Gastroesophageal sphincter (tissue), 3 donors: ENCODE results near the gene LHFPL2.

Experiments used
- POLR2A ChIP-seq, 2 donors: fragments of 450-650 bp; IDR thresholded peaks; one replicate each; pipeline ENCODE4 v1.6.1; 2017; ENCODE audit warnings: antibody characterized with exemption in 2 of 2, mild to moderate bottlenecking in 2 of 2, moderate library complexity in 1 of 2
- POLR2AphosphoS5 ChIP-seq: sonication (generic); formaldehyde crosslinking; IDR thresholded peaks from one replicate; pipeline ENCODE4 v1.6.1; 2017; ENCODE audit warnings: antibody characterized with exemption
- TF ChIP-seq, protein P1 (sequence below), 4 experiments: fragments of 200-600 bp in 2 of 4; fragments of 450-650 bp in 2 of 4; sonication (generic) in 1 of 4; IDR thresholded peaks; one replicate each; pipeline ENCODE4 v1.5.1; 2017 to 2019; ENCODE audit warnings: antibody characterized with exemption in 4 of 4, mild to moderate bottlenecking in 2 of 4, moderate library complexity in 2 of 4

- TF ChIP-seq POLR2AphosphoS5 (no peak), POLR2A (IDR thresholded peaks at IDR 0.05) (no peak)
- TF ChIP-seq, protein P1, sequence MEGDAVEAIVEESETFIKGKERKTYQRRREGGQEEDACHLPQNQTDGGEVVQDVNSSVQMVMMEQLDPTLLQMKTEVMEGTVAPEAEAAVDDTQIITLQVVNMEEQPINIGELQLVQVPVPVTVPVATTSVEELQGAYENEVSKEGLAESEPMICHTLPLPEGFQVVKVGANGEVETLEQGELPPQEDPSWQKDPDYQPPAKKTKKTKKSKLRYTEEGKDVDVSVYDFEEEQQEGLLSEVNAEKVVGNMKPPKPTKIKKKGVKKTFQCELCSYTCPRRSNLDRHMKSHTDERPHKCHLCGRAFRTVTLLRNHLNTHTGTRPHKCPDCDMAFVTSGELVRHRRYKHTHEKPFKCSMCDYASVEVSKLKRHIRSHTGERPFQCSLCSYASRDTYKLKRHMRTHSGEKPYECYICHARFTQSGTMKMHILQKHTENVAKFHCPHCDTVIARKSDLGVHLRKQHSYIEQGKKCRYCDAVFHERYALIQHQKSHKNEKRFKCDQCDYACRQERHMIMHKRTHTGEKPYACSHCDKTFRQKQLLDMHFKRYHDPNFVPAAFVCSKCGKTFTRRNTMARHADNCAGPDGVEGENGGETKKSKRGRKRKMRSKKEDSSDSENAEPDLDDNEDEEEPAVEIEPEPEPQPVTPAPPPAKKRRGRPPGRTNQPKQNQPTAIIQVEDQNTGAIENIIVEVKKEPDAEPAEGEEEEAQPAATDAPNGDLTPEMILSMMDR (IDR thresholded peaks at IDR 0.05): no peak
Measured at GRCh38 chr5:78513441-78513840, 135.1 kb downstream of the LHFPL2 start.
